CD4-positive, alpha-beta T cell treated with Interleukin-21 for 1 hour (primary cell): Measurements from ENCODE around the gene SCAMP2.
A peak's percentile ranks its signal among the peaks of the same experiment; 100 is the strongest.
"Not testable (repeated sequence)": the region's sequence is repeated elsewhere in the genome, so short reads cannot be mapped to it uniquely, and the experiment has no call there.

Experiments used
- DNase-seq: peaks from one replicate; pipeline ENCODE4 v3.0.0-alpha.2; 2020

The SCAMP2 gene

DNA sequence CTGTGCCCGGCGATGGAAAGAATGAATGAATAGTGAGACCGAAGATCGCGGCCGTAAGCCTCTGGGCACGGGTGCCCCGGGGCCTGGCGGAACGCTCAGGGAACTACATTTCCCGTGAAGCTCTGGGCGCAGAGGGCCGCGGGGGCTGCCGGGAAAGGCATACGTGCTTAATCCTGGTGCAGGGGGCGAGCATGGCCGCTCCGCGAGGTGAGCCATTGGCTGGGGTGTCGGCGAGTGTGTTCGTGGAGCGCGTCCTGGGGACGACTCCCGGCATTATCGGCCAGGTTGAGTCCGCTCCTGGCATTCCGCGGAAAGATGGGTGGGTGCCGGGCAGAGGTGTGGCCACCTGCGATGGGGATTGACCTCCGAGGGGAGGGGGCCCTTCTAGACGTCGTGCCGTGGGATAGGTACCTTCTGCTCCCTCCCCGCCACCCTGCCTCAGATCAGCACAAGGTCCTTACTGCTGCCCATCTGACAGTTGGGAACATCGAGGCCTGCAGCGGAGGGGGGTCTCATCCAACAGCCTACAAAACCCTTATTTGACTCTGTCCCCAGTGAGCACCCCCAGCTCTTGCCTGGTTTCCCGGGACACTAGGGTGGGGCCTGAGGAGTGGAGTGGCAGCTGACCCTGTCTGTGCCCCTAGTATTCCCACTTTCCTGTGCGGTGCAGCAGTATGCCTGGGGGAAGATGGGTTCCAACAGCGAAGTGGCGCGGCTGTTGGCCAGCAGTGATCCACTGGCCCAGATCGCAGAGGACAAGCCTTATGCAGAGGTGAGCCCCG is 16.9 kb upstream of the SCAMP2 start, which contains the start of gene MPI:
MPI (plus strand) TSS at position 160 of the 782 bp plus-strand sequence; CDS start at position 192, 32 bp downstream.
- DNase-seq = peak; percentile 87

DNA sequence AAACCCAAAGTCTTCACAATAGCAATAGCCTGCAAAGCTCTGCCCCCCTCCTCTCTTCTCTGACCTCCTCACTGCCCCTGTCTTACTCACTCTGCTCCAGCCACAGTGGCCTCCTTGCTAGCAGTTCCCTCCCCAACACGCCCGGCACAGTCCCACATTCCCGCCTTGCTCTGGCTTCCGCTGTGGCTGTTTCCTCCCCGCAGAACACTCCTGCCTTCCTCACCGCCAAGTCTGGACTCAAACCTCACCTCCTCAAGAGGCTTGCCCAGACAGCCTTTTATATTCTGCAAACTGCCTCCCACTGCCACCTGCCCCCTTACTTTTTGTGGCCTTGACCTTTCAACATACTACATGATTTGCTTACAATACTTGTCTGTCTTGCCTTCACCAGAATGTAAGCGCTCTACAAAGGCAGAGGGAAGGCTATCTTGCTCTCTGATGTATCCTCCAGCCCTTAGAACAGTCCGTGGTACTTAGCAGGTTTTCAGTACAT is 16.3 kb upstream of the SCAMP2 start:
- no peak for DNase-seq

DNA sequence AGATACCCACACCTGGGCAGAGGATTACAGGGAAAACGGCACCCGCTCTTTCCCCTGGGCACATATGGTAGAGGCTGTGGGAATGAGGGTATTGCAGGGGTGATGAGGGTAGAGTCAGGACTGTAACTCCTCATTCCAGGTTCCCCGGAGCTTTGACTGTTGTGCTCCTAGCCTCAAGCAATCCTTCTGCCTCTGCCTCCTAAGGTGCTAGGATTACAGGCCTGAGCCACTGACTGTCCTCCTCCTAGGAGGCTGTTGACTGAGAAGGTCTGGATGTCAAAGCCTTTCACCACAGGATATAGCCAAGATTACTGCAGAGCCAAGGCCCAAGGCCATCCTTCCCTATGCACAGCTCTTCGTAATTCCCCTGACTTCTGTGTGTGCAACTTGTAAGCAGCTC is 15.6 kb upstream of the SCAMP2 start:
- no peak for DNase-seq

DNA sequence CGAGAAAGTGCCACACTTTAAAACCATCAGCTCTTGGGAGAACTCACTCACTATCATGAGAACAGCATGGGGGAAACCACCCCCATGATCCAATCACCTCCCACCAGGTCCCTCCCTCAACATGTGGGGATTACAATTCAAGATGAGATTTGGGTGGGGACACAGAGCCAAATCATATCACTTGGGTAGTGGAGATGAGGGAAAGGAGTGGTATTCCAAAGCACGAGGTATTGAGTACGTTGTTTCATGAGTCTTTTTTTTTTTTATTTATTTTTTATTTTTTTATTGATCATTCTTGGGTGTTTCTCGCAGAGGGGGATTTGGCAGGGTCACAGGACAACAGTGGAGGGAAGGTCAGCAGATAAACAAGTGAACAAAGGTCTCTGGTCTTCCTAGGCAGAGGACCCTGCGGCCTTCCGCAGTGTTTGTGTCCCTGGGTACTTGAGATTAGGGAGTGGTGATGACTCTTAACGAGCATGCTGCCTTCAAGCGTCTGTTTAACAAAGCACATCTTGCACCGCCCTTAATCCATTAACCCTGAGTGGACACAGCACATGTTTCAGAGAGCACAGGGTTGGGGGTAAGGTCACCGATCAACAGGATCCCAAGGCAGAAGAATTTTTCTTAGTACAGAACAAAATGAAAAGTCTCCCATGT is 14.5 kb upstream of the SCAMP2 start:
- not testable (repeated sequence) for DNase-seq

DNA sequence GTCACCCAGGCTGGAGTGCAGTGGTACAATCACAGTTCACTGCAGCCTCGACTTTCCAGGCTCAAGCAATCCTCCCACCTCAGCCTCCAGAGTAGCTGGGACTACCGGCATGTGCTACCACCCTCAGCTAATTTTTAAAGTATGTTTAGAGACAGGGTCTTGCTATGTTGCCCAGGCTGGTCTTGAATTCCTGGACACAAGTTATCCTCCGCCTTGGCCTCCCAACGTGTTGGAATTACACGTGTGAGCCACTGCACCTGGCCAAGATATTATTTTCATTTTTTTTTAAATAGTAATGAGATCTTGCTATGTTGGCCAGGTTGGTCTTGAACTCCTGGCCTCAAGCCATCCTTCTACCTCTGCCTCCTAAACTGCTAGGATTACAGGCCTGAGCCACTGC is 12.3 kb upstream of the SCAMP2 start:
- DNase-seq = no peak

DNA sequence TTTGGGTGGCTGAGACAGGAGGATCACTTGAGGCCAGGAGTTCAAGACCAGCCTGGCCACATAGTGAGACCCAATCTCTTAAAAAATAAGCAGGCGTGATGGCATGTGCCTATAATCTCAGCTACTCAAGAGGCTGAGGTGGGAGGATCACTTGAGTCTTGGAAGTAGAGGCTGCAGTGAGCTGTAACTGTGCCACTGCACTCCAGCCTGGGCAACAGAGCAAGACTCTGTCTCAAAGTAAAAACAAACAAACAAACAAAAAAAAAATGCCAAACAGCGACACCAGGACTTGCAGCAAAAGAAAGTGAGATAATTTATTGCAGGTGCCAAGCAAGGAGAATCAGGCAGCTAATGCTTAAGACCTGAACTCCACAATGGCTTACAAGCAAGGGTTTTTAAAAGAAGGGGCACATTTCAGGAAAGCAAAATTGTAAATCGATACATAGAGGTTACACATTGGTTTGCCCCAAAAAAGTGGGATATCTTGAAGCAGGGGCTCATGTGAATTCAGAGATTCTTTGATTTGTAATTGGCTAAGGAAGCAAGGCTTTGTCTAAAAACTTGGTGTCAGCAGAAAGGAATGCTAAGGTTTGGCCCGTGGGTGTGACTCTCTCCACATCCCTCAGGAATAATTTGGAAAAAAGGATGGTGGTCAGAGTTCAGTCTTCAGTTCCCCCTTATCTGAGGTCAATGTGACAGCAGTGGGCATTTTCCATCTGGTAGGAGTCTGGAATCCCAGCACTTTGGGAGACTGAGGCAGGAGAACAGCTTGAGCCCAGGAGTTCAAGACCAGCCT is 11.5 kb upstream of the SCAMP2 start:
- no peak for DNase-seq

DNA sequence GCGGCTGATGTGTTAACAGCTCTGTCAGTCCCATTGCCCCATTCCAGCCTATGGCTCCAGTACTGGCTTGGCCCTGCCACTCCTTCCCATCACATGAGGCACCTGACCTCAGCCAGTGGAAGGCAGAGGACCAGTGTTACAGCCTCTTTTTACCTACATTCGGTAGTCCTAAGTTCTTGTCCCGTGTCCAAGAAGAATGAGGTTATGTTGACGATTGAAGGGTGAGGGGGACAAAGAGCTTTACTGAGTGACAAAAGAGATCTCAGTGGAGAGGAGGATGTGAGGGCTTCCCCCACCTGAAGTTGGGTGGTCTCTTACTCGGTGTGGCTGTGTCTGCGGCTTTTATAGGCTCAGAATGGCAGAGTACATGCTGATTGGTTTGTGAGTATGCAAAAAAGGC is 9.4 kb upstream of the SCAMP2 start:
- DNase-seq = no peak

DNA sequence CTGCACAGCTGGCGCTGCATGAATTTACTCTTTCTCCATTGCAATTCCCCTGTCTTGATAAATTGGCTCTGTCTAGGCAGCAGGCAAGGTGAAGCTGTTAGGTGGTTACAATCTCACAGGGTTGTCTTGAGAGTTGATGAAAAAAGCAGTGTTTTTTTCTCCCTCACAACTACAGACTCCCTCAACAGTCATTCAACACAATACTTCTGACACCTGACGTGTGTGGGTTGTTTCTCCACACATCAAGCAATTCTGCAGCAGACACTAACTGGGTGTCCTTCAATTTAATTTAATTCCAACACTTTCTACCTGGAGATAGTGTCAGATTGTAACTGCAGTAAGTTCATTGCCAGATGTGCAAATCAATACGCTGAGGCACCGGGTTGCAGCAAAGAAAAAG is 5.1 kb upstream of the SCAMP2 start:
- DNase-seq = no peak

DNA sequence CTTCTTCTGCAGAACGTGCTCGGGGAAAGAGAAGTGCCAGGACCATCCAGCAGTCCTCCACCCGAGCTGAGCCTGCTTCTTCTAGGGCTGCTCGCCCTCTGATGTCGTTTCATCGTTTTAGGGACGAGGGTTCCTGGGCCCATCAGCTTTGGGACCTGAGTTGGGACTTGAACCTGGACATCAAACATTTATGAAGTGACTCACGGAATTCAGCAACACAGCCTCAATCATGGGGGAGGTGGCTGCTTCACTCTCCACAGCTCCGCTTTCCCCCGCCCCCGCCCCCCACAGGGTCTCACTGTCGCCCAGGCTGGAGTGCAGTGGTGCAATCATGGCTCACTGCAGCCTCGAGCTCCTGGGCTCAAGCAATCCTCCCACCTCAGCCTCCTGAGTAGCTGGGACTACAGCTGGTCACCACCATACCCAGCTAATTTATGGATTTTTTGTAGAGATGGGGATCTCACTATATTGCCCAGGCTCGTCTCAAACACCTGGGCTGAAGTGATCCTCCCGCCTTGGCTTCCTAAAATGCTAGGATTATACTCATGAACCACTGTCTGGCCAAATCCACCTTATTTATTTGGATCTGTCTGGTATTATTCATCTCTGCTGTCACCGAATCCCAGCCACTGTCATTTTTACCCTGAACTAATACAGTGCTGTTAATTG is 725 bp upstream of the SCAMP2 start:
- DNase-seq = peak; percentile 30

DNA sequence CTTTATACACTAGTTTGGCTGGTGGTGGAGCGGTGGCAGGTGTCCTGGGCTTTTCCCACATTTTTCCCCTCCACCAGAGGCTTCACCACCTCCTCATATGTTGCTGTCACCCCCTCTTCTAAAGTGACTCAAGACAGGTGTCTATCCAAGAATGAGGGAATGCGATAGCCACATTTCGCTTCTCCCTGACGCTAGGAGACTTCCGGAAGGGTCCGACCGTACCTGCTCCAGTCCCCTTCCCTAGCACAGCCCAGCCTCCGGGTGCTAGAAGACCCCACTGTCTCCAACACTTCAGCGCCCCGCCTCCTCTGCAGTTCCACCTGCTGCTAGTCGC is 496 bp downstream of the SCAMP2 start:
- no peak for DNase-seq

DNA sequence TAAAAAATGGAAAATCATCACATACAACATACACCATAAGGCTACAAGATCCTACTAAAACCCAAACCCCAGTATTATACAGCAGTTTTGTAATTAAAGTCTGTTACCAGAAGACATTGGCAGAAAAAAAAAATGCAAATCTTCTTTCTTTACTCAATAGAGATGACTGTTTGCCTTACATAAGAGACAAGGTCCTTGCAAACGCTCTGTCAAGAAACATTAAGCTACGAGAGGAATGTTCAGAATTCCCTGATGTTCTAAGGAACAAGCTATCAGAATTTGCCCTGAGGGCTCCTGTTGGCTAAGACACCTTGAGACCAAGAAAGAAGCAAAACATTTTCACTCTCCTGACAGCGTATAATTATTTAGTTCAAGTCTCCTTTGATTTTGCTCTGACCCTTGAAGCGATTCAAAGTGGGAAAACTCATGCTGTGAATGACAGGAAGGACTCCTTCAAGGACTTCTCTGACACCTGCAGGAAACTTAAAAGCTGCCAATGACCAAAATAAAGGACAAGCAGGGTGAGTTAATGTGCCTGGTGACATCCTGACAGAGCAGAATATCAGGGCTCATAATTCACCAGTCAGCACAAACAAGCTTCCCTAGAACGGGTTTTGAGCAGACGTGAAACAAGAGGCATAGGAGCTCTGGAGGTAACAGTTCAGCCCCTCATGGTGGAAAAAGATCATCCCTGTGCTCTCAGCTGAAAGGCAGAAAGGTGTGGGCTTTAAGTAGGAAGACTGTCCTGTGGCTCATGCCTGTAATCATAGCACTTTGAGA is 2.5 kb downstream of the SCAMP2 start:
- DNase-seq = no peak

DNA sequence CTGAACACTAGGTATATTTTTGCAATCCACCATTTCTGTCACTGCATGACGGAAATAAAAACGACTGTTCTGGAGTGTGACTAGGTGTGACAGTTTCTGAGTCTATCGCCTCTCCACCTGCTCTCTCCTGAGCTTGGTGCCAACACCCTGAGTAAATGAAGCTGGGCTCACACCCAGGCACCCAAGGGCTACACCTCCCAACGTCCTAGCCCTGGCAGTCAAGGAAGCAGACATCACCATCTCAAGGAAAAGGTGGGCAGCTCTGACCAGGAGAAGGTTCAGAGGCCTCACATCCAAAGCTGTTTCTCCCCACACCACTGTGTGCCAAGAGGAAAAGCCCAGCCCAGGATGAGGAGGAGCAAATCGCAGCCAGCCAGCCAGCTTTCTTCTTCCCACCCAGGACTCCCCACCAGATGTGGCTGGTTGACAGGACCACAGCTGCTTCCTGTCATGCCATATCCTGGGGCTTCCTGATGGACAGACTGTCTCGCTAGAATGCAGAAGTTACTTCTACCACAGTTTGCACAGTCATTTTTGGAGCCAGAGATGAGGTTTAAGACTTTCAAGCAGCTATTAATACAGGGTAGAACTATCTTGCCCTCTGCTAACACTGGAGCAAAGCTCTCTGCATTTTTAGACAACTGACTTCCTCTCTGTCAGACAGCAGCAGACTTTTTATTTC is 3.3 kb downstream of the SCAMP2 start:
- peak; percentile 47 for DNase-seq

DNA sequence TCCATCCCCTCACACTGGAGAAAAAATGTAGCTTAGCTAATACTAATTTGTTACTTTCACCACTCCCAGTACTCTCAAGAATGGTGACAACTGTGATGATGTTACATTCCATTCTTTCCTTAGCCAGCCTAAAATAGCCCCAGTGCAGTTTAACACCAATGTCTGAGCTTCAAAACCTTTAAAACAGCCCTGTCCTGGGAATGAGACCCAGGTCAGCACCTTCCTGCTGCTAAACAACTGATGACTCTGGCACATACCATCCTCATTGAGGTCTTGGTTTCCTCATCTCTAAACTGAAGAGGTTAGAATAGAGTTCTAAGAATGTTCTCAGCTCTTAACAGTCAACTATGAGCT is 3.8 kb downstream of the SCAMP2 start:
- no peak for DNase-seq

DNA sequence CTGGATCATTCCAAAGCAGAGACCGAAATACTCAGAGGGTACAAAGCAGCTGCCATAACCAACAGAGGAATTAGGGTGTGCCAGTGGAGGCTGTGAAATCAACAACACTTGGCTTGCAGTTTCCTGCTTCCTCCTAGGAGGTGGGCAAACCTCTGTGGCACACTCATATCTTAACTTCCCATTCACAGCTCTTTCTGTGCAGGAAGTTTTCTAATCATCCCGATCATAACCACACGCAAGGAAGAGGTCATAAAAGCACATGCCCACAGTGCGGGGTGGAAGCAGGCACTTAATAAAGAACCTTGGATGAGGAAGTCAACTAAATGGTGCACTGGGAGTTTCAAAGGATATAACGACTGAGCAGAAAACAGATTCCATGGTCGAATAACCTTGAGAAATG is 5.1 kb downstream of the SCAMP2 start:
- peak; percentile 27 for DNase-seq

DNA sequence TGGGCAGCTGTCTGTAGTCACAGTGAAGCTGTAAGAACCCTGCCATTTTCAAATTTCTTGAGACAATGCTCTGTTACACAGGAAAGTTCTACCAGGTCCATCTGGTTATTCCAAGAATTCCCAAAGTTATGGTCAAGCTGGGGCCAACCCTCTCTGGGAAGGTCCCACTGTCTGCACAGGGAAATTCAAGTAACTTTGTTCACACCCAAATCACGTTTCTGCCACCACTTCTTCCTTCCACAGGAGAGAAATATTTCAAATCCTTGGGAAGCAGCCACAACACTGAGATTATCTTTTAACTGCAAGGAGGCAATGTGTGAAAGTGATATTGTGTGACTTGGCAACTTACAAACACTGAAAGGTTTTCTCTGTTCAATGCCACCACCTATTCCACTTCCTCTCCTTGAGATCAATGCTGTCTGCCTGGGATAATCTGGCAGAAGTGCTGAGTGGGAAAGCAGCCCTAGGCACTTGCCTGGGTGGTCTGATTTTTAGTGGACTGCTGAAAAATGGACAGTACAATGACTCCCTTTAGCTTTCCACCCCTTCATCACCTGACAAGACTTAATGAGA is 5.6 kb downstream of the SCAMP2 start:
- no peak for DNase-seq

DNA sequence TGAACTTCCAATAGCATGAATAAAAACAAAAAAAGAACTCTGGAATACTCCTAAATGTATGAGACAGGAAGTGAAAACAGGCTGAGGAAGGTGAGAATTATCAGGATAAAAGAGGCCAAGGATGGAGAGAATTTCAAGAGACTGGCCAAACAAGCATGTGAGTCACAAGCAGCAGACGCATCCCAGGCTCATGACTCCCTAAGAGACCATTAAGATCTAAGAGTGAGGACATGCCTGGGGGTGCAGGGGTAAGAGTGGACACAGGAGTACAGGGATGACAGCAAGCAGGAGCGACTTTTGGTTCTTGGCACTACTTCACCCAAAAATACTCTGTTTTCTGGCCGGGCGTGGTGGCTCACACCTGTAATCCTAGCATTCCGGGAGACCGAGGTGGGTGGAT is 7.1 kb downstream of the SCAMP2 start:
- no peak for DNase-seq

DNA sequence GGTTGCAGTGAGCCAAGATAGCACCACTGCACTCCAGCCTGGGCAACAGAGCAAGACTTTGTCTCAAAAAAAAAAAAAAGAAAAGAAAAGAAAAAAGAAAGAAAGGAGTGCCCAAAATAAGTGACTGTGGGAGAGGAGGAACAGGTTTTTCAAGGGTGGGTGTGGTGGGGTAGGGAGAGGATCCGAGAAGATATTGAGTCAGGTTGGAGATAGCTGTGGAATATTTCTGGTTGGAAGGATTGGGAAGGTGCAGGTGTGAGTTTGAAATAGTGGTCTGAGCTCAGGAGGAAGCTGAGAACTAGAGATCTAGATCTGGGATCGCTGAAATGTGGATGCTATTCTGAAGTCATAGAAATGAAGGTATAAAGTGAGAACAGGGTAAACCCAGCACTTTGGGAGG is 7.8 kb downstream of the SCAMP2 start:
- DNase-seq = no peak

DNA sequence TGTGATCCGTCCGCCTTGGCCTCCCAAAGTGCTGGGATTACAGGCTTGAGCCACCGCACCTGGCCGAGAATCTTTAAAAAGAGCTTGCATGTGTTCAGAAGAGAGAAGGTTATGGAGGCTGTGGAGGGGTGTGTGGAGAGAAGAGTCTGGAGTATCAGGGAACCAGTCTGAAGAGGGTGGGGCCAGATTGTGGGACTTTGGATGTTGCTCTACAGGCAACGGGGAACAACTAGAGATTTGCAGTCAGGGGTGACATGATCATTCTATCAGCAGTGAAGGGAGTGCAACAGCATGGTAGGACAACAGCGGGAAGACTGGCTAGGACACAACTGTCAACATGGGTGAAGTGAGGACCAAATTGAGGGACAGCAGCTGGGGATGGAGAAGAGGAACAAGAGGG is 8.9 kb downstream of the SCAMP2 start:
- DNase-seq = no peak

DNA sequence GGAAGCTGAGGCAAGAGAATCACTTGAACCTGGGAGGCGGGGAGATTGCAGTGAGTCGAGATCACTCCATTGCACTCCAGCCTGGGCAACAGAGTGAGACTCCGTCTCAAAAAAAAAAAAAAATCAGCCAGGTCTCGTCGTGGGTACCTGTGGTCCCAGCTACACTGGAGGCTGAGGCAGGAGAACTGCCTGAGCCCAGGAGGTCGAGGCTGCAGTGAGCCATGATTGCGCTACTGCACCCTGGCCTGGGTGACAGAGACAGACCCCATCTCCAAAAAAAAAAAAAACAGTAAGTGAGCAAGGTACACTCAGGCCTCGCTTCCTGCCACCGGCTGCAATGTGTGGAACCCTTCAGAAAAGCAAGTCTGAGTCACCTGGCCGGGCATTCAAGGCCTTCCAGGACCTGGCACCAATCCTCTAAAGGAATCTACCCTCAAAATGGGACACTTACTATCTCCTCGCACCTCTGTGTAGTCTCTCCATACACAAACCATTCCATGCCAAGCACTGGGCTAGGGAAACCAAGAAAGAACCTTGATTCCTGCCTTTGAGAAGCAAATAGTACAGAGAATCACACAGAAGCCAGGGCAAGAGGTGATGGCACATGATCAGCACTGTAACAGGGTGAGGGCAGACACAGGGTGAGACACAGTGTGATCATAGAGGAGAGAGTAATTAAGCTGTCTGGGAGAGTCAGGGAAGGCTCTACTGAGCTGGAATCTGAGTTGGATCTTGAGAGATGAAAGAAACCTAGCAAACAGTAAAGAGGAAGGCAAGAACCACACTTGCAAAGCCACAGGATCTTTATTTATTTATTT is 9.7 kb downstream of the SCAMP2 start:
- no peak for DNase-seq

DNA sequence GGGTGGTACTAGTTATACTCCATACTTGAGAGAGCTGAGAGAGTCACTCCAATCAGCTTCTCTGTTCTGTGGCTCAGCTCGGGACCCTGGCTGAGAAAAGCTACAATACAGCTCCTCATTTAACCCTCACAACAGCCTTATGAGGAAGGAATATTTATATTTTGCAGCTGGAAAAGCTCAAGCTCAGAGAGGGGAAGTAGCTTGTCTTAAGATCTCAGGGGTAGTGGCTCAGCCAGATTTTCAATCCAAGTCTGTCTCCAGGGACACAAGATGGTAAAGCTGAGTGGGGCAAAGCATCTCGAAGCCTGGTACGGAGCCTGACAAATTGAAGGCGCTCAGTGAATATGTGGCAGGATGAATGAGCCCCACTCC is 14.8 kb downstream of the SCAMP2 start:
- no peak for DNase-seq
